Sigmoid colon (tissue), 7 donors: ENCODE results near the gene SLC30A10. TPM values are rescaled to one million over a fixed set of nuclear protein-coding genes. Genes with fewer than 3 reads are reported as not detected.

Experiments
- DNase-seq: peaks from one replicate; pipeline ENCODE4 v3.0.0-alpha.2; 2019
- H3K27ac ChIP-seq, 4 donors: fragments of 200-600 bp; sonication (generic); one replicate each; pipeline ENCODE4 v1.5.1; 2016 to 2019; ENCODE audit warnings: mild to moderate bottlenecking in 1 of 4
- H3K27me3 ChIP-seq, 3 donors: fragments of 200-600 bp; sonication (generic); one replicate each; pipeline ENCODE4 v1.5.1; 2019; ENCODE audit warnings: mild to moderate bottlenecking in 1 of 3
- H3K36me3 ChIP-seq, 4 donors: fragments of 200-600 bp; sonication (generic); one replicate each; pipeline ENCODE4 v1.5.1; 2016 to 2019
- H3K4me1 ChIP-seq, 4 donors: fragments of 200-600 bp; sonication (generic); one replicate each; pipeline ENCODE4 v1.5.1; 2017 to 2019
- H3K4me3 ChIP-seq, 4 donors: fragments of 200-600 bp; sonication (generic); one replicate each; pipeline ENCODE4 v1.5.1; 2017 to 2019; ENCODE audit warnings: mild to moderate bottlenecking in 2 of 4, moderate library complexity in 1 of 4
- H3K9me3 ChIP-seq, 4 donors: fragments of 200-600 bp in 3 of 4; sonication (generic) in 3 of 4; one replicate each; pipeline versions ENCODE4 v1.5.1 to v1.6.1; 2013 to 2019
- EP300 ChIP-seq, 4 donors: sonication (generic); formaldehyde crosslinking; IDR thresholded peaks; one replicate each; pipeline ENCODE4 v1.6.1; 2017; ENCODE audit warnings: antibody characterized with exemption in 4 of 4
- POLR2A ChIP-seq, 2 donors: fragments of 450-650 bp; IDR thresholded peaks; one replicate each; pipeline ENCODE4 v1.6.1; 2016; ENCODE audit warnings: antibody characterized with exemption in 2 of 2, mild to moderate bottlenecking in 2 of 2, moderate library complexity in 2 of 2
- POLR2AphosphoS5 ChIP-seq, 4 donors: sonication (generic); formaldehyde crosslinking; IDR thresholded peaks; one replicate each; pipeline ENCODE4 v1.6.1; 2017; ENCODE audit warnings: antibody characterized with exemption in 4 of 4
- WGBS, 2 donors: extraction: QIAGEN DNeasy Blood & Tissue Kit; methylation state at CpG; one replicate each; pipeline ENCODE4 v1.1.7; 2013; 5-methylcytosine and 5-hydroxymethylcytosine counted together
- intact Hi-C: fragments of 100-400 bp; cut with DNase I; formaldehyde crosslinking; loops from one replicate; pipeline ENCODE4 v1.15.1; 2023
- polyA plus RNA-seq, 3 donors: library from polyadenylated mRNA; stranded (reverse); fragments of 200-250 nt; gene quantifications; one replicate each; pipeline ENCODE4 v1.2.3, GENCODE V29; 2013
- total RNA-seq, 4 donors: library from RNA; depleted of rRNA; stranded (reverse); fragments of >200 nt; gene quantifications; one replicate each; pipeline ENCODE4 v1.1.0, GENCODE V29; 2016
- TF ChIP-seq, protein P1 (sequence below), 4 experiments: fragments of 450-650 bp in 3 of 4; fragments of 200-600 bp in 1 of 4; IDR thresholded peaks; one replicate each; pipeline ENCODE4 v1.5.1; 2016 to 2019; ENCODE audit warnings: antibody characterized with exemption in 4 of 4, mild to moderate bottlenecking in 3 of 4, moderate library complexity in 2 of 4
- donor health status: healthy with polysubstance abuse.
- donor health status: Bipolar disorder and iron deficiency.
- donor health status: healthy.

The SLC30A10 gene
- total and polyA plus RNA-seq, 7 donors: 0.68 to 7.9 (median 3.5) TPM; not detected in 3

DNA sequence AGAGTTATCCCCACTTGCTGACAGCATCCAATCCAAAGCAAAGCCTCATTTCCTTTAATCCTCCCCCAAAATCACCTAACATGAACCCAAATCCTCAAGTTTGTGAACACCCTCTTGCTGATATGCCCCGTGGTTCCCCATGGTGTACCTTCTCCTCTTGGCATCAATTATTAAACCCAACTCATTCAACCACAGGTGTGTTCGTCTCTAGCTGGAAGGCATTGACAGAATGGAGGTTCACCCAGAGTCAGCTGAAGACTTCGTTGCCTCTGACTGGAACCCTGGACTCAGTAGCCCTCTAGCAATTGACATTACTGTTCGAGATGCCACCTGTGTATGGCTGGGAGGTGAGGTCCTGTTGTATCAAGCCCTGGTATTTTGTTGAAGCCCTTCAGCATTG lies 22.8 kb downstream of the SLC30A10 start:
- no peaks in the 10 kb centered on the region for H3K27me3 ChIP-seq

DNA sequence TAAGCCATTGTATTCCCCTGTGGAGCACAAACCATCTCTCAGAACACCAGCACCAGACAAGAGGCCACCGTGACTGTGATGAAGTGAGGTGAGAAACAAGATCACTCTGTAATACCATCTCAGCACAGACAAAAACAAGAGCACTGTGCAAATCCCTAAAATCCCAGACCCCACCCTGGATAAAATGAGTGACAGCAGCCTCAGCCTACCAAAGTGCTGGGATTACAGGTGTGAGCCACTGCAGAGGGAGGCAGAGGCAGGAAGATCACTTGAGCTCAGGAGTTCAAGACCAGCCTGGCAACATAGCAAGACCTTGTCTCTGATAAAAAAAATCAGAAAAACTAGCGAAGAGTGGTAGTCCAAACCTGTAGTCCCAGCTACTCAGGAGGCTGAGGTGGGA lies 23.4 kb downstream of the SLC30A10 start:
- H3K27ac ChIP-seq: no peak overlapping the region
- 60 to 80% methylated on average over 2 of the region's 2 CpGs for WGBS, 2 donors
- H3K9me3 ChIP-seq: no peaks in the 10 kb centered on the region
- no peaks in the 10 kb centered on the region for H3K36me3 ChIP-seq
- no peaks in the 10 kb centered on the region for H3K4me1 ChIP-seq
- no peak for DNase-seq
- TF ChIP-seq POLR2AphosphoS5 (IDR thresholded peaks at IDR 0.05) (no peak), POLR2A (IDR thresholded peaks at IDR 0.05) (no peak), EP300 (IDR thresholded peaks at IDR 0.05) (no peak)
- TF ChIP-seq, protein P1, sequence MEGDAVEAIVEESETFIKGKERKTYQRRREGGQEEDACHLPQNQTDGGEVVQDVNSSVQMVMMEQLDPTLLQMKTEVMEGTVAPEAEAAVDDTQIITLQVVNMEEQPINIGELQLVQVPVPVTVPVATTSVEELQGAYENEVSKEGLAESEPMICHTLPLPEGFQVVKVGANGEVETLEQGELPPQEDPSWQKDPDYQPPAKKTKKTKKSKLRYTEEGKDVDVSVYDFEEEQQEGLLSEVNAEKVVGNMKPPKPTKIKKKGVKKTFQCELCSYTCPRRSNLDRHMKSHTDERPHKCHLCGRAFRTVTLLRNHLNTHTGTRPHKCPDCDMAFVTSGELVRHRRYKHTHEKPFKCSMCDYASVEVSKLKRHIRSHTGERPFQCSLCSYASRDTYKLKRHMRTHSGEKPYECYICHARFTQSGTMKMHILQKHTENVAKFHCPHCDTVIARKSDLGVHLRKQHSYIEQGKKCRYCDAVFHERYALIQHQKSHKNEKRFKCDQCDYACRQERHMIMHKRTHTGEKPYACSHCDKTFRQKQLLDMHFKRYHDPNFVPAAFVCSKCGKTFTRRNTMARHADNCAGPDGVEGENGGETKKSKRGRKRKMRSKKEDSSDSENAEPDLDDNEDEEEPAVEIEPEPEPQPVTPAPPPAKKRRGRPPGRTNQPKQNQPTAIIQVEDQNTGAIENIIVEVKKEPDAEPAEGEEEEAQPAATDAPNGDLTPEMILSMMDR (IDR thresholded peaks at IDR 0.05): no peak
- H3K4me3 ChIP-seq: no peak overlapping the region
- intact Hi-C loops: no loop called here
- H3K27me3 ChIP-seq: no peaks in the 10 kb centered on the region

More for the DNA sequence above, 22.8 kb downstream of the SLC30A10 start:
- no peaks in the 10 kb centered on the region for H3K4me1 ChIP-seq
- intact Hi-C loops: no loop called here
- no peaks in the 10 kb centered on the region for H3K36me3 ChIP-seq
- no peak for DNase-seq
- H3K27ac ChIP-seq: no peak overlapping the region
- H3K4me3 ChIP-seq: no peak overlapping the region
- TF ChIP-seq POLR2AphosphoS5 (IDR thresholded peaks at IDR 0.05) (no peak), POLR2A (IDR thresholded peaks at IDR 0.05) (no peak), EP300 (IDR thresholded peaks at IDR 0.05) (no peak)
- TF ChIP-seq, protein P1 (IDR thresholded peaks at IDR 0.05): no peak
- WGBS, 2 donors: 82 to 87% methylated on average over 4 of the region's 4 CpGs
- no peaks in the 10 kb centered on the region for H3K9me3 ChIP-seq

DNA sequence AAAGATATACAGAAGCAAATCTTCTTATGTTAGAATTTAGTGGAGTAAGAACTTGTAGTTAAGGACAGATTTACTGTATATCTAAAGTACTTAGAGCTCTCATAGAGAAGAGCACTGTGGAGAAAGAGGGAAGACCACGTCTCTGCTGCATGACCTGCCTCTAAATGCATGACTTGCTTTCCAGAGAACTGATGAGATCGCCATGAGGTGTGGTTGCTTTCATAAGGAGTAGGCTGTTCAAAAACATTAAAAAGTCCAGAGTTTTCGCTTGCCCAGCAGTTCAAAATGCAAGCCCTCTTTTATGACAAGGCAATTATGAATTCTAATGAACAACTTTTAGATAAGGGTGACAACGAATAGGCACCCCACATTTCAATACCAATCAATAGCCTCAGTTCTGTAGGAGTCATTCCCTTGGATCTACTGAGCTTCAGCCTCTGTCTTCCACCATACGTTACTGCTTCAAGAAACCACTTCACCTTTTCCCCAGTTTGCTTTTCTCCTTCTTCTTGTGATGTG lies 24.9 kb downstream of the SLC30A10 start:
- DNase-seq: no peak
- Histone ChIP-seq H3K4me3 (no peak overlapping the region), H3K9me3 (no peaks in the 10 kb centered on the region), H3K36me3 (no peaks in the 10 kb centered on the region), H3K27me3 (no peaks in the 10 kb centered on the region), H3K27ac (no peak overlapping the region), H3K4me1 (no peaks in the 10 kb centered on the region)
- no peak for TF ChIP-seq EP300 (IDR thresholded peaks at IDR 0.05)
- no peak for TF ChIP-seq POLR2AphosphoS5 (IDR thresholded peaks at IDR 0.05)
- TF ChIP-seq, protein P1 (IDR thresholded peaks at IDR 0.05): no peak
- no peak for TF ChIP-seq POLR2A (IDR thresholded peaks at IDR 0.05)
- intact Hi-C loops: no loop called here
- 62 to 82% methylated on average over 5 of the region's 5 CpGs for WGBS, 2 donors

DNA sequence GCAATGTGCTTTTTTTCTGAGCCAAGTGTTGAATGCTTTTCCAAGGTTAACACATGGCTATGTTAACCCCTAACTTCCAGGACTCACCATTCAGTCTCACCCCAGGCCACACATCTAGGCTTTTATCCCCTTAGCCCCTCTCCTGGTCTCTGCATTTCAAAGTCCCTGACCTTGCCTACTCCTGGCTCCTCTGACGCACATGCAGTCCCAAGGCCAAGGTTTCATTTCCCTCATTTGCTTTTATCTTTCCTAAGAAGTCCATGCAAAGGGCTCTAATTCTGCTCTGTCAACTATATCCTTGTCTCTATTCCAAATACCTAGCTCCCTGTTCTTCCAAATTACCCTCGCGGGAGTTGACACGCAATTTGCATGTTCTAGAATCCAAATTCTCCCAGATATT lies 25.4 kb downstream of the SLC30A10 start:
- H3K9me3 ChIP-seq: no peaks in the 10 kb centered on the region
- no peaks in the 10 kb centered on the region for H3K27me3 ChIP-seq
- H3K27ac ChIP-seq: no peak overlapping the region
- intact Hi-C loops: no loop called here
- H3K4me1 ChIP-seq: no peaks in the 10 kb centered on the region
- no peaks in the 10 kb centered on the region for H3K36me3 ChIP-seq
- no peak for TF ChIP-seq POLR2AphosphoS5 (IDR thresholded peaks at IDR 0.05)
- no peak for TF ChIP-seq EP300 (IDR thresholded peaks at IDR 0.05)
- TF ChIP-seq POLR2A (IDR thresholded peaks at IDR 0.05): no peak
- TF ChIP-seq, protein P1 (IDR thresholded peaks at IDR 0.05): no peak
- 71 to 92% methylated on average over 4 of the region's 4 CpGs for WGBS, 2 donors
- no peak overlapping the region for H3K4me3 ChIP-seq
- no peak for DNase-seq

DNA sequence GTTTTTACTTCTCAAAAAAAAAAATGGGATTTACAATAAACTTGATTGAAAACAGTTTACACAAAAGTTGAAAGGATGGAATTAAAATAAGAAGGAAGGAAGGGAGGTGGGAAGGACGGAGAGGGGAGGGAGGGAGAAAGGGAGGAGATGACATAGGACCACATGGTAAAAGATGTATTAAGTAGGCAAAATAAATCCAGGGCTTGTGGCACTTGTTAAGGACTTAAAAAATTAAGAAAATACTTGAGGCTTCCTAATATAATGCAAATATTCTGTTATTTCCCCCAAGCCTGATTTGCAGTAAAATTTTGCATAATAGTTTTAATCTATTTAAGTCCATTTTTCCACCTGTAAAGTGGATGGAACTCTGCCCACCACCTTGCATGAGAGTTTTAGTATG lies 27.5 kb downstream of the SLC30A10 start:
- 42 to 71% methylated on average over 1 of the region's 1 CpG for WGBS, 2 donors
- Histone ChIP-seq H3K27me3 (no peaks in the 10 kb centered on the region), H3K4me3 (no peak overlapping the region), H3K36me3 (no peaks in the 10 kb centered on the region), H3K4me1 (no peaks in the 10 kb centered on the region), H3K27ac (no peak overlapping the region), H3K9me3 (no peaks in the 10 kb centered on the region)
- TF ChIP-seq POLR2AphosphoS5 (IDR thresholded peaks at IDR 0.05): no peak
- no peak for TF ChIP-seq EP300 (IDR thresholded peaks at IDR 0.05)
- TF ChIP-seq POLR2A (IDR thresholded peaks at IDR 0.05): no peak
- TF ChIP-seq, protein P1 (IDR thresholded peaks at IDR 0.05): no peak
- DNase-seq: no peak
- intact Hi-C loops: no loop called here
